Measurements from ENCODE around the gene PLCL1.
"Not testable (repeated sequence)": the region's sequence is repeated elsewhere in the genome, so short reads cannot be mapped to it uniquely, and the experiment has no call there.

PLCL1 gene

GRCh38 chr2:197828464-197829135, 24.2 kb downstream of the PLCL1 start:
- H3K27me3 Mint-ChIP-seq = no peaks in the 10 kb centered on the region
- no peak overlapping the region for H3K27ac Mint-ChIP-seq
- no peak overlapping the region for H3K4me3 Mint-ChIP-seq
- no peak for DNase-seq
- peaks cover 9% of the 10 kb centered on the region for H3K9me3 Mint-ChIP-seq
- peaks cover 5% of the 10 kb centered on the region for H3K36me3 Mint-ChIP-seq (ENCODE audit: low read depth)
- peaks cover 3% of the 10 kb centered on the region for H3K4me1 Mint-ChIP-seq (ENCODE audit: low read depth)

GRCh38 chr2:197834771-197835170, 30.4 kb downstream of the PLCL1 start:
- H3K27ac Mint-ChIP-seq, DNase-seq: not testable (repeated sequence)
- H3K4me1 Mint-ChIP-seq (ENCODE audit: low read depth) = peaks cover 30% of the 10 kb centered on the region

GRCh38 chr2:197835293-197835692, 30.9 kb downstream of the PLCL1 start:
- Mint-ChIP-seq H3K36me3 (ENCODE audit: low read depth) (peaks cover 3% of the 10 kb centered on the region), H3K4me3 (no peak overlapping the region), H3K27ac (no peak overlapping the region), H3K9me3 (peaks cover 16% of the 10 kb centered on the region), H3K4me1 (ENCODE audit: low read depth) (peaks cover 35% of the 10 kb centered on the region), H3K27me3 (no peaks in the 10 kb centered on the region)
- DNase-seq = no peak

More at GRCh38 chr2:197834771-197835170, 30.4 kb downstream of the PLCL1 start:
- not testable (repeated sequence) for H3K4me3 Mint-ChIP-seq; H3K36me3 Mint-ChIP-seq (ENCODE audit: low read depth); H3K27me3 Mint-ChIP-seq
- peaks cover 16% of the 10 kb centered on the region for H3K9me3 Mint-ChIP-seq

- Mint-ChIP-seq H3K4me3 (peak overlapping the region; percentile 58), H3K9me3 (peaks cover 7% of the 10 kb centered on the region), H3K36me3 (ENCODE audit: low read depth) (no peaks in the 10 kb centered on the region), H3K27me3 (peaks cover 3% of the 10 kb centered on the region), H3K27ac (peak overlapping the region; percentile 82), H3K4me1 (ENCODE audit: low read depth) (peaks cover 60% of the 10 kb centered on the region)
- DNase-seq = no peak
Observed at GRCh38 chr2:197838036-197838435, 33.6 kb downstream of the PLCL1 start.

GRCh38 chr2:197838579-197838978, 34.2 kb downstream of the PLCL1 start:
- H3K4me1 Mint-ChIP-seq (ENCODE audit: low read depth) = peaks cover 61% of the 10 kb centered on the region
- H3K27ac Mint-ChIP-seq = peak overlapping the region; percentile 82
- peaks cover 7% of the 10 kb centered on the region for H3K9me3 Mint-ChIP-seq
- peak overlapping the region; percentile 58 for H3K4me3 Mint-ChIP-seq
- DNase-seq = no peak
- H3K27me3 Mint-ChIP-seq = peaks cover 3% of the 10 kb centered on the region
- H3K36me3 Mint-ChIP-seq (ENCODE audit: low read depth) = no peaks in the 10 kb centered on the region

- no peak overlapping the region for H3K27ac Mint-ChIP-seq
- H3K4me1 Mint-ChIP-seq (ENCODE audit: low read depth) = peaks cover 63% of the 10 kb centered on the region
- H3K4me3 Mint-ChIP-seq = no peak overlapping the region
- H3K36me3 Mint-ChIP-seq (ENCODE audit: low read depth) = no peaks in the 10 kb centered on the region
- peaks cover 3% of the 10 kb centered on the region for H3K27me3 Mint-ChIP-seq
- DNase-seq = no peak
- H3K9me3 Mint-ChIP-seq = peaks cover 3% of the 10 kb centered on the region
Observed at GRCh38 chr2:197839327-197839726, 34.9 kb downstream of the PLCL1 start.

- Mint-ChIP-seq H3K27me3 (peaks cover 3% of the 10 kb centered on the region), H3K4me1 (ENCODE audit: low read depth) (peaks cover 63% of the 10 kb centered on the region), H3K4me3 (no peak overlapping the region), H3K9me3 (no peaks in the 10 kb centered on the region), H3K36me3 (ENCODE audit: low read depth) (no peaks in the 10 kb centered on the region), H3K27ac (no peak overlapping the region)
- DNase-seq = no peak
Observed at GRCh38 chr2:197839856-197840255, 35.5 kb downstream of the PLCL1 start.

GRCh38 chr2:197846128-197846527, 41.7 kb downstream of the PLCL1 start:
- DNase-seq = no peak
- Mint-ChIP-seq H3K27ac (no peak overlapping the region), H3K9me3 (no peaks in the 10 kb centered on the region), H3K4me3 (no peak overlapping the region), H3K27me3 (peaks cover 3% of the 10 kb centered on the region), H3K4me1 (ENCODE audit: low read depth) (peaks cover 79% of the 10 kb centered on the region), H3K36me3 (ENCODE audit: low read depth) (no peaks in the 10 kb centered on the region)

GRCh38 chr2:197846777-197847176, 42.4 kb downstream of the PLCL1 start:
- no peak for DNase-seq
- H3K4me1 Mint-ChIP-seq (ENCODE audit: low read depth) = peaks cover 80% of the 10 kb centered on the region
- no peak overlapping the region for H3K4me3 Mint-ChIP-seq
- H3K9me3 Mint-ChIP-seq = no peaks in the 10 kb centered on the region
- H3K27ac Mint-ChIP-seq = no peak overlapping the region
- no peaks in the 10 kb centered on the region for H3K36me3 Mint-ChIP-seq (ENCODE audit: low read depth)
- no peaks in the 10 kb centered on the region for H3K27me3 Mint-ChIP-seq

GRCh38 chr2:197847651-197848401, 43.4 kb downstream of the PLCL1 start:
- H3K27me3 Mint-ChIP-seq = no peaks in the 10 kb centered on the region
- DNase-seq = no peak
- no peaks in the 10 kb centered on the region for H3K9me3 Mint-ChIP-seq
- H3K4me3 Mint-ChIP-seq = peak overlapping the region; percentile 7
- no peaks in the 10 kb centered on the region for H3K36me3 Mint-ChIP-seq (ENCODE audit: low read depth)
- H3K4me1 Mint-ChIP-seq (ENCODE audit: low read depth) = peaks cover 77% of the 10 kb centered on the region
- H3K27ac Mint-ChIP-seq = peak overlapping the region; percentile 62

GRCh38 chr2:197848602-197849001, 44.2 kb downstream of the PLCL1 start:
- Mint-ChIP-seq H3K4me1 (ENCODE audit: low read depth) (peaks cover 78% of the 10 kb centered on the region), H3K4me3 (no peak overlapping the region), H3K9me3 (no peaks in the 10 kb centered on the region), H3K27ac (peak overlapping the region; percentile 62), H3K36me3 (ENCODE audit: low read depth) (no peaks in the 10 kb centered on the region), H3K27me3 (no peaks in the 10 kb centered on the region)
- no peak for DNase-seq

- no peaks in the 10 kb centered on the region for H3K27me3 Mint-ChIP-seq
- H3K27ac Mint-ChIP-seq = no peak overlapping the region
- H3K36me3 Mint-ChIP-seq (ENCODE audit: low read depth) = no peaks in the 10 kb centered on the region
- no peak for DNase-seq
- H3K4me1 Mint-ChIP-seq (ENCODE audit: low read depth) = peaks cover 75% of the 10 kb centered on the region
- H3K4me3 Mint-ChIP-seq = no peak overlapping the region
- H3K9me3 Mint-ChIP-seq = no peaks in the 10 kb centered on the region
Observed at GRCh38 chr2:197850882-197851450, 46.6 kb downstream of the PLCL1 start.

- no peaks in the 10 kb centered on the region for H3K36me3 Mint-ChIP-seq (ENCODE audit: low read depth)
- DNase-seq = no peak
- H3K27me3 Mint-ChIP-seq = no peaks in the 10 kb centered on the region
- H3K4me1 Mint-ChIP-seq (ENCODE audit: low read depth) = peaks cover 73% of the 10 kb centered on the region
- no peak overlapping the region for H3K27ac Mint-ChIP-seq
- no peak overlapping the region for H3K4me3 Mint-ChIP-seq
- H3K9me3 Mint-ChIP-seq = no peaks in the 10 kb centered on the region
Observed at GRCh38 chr2:197851451-197851850, 47.1 kb downstream of the PLCL1 start.

GRCh38 chr2:197852108-197852507, 47.7 kb downstream of the PLCL1 start:
- Mint-ChIP-seq H3K36me3 (ENCODE audit: low read depth) (no peaks in the 10 kb centered on the region), H3K27ac (no peak overlapping the region), H3K27me3 (no peaks in the 10 kb centered on the region), H3K4me3 (no peak overlapping the region), H3K9me3 (no peaks in the 10 kb centered on the region), H3K4me1 (ENCODE audit: low read depth) (peaks cover 71% of the 10 kb centered on the region)
- DNase-seq = no peak

GRCh38 chr2:197853549-197853948, 49.2 kb downstream of the PLCL1 start:
- Mint-ChIP-seq H3K27me3 (no peaks in the 10 kb centered on the region), H3K9me3 (peaks cover 7% of the 10 kb centered on the region), H3K4me1 (ENCODE audit: low read depth) (peaks cover 64% of the 10 kb centered on the region), H3K4me3 (no peak overlapping the region), H3K36me3 (ENCODE audit: low read depth) (peaks cover 5% of the 10 kb centered on the region), H3K27ac (peak overlapping the region; percentile 22)
- DNase-seq = no peak

Measured in activated T-cell treated with anti-CD3 and anti-CD28 coated beads, Interleukin-2, amount 50 U/mL, for 24 hours (primary cell).